Smooth muscle cell (in vitro differentiated cells): ENCODE data around the gene TRAPPC4. TPM values are rescaled to one million over a fixed set of nuclear protein-coding genes. Genes with fewer than 3 reads are reported as not detected.
A peak's percentile ranks its signal among the peaks of the same experiment; 100 is the strongest.

ENCODE experiments used
- DNase-seq: peaks from one replicate; lab custom pipeline; 2025; ENCODE audit not compliant: unreplicated experiment; lab: John Stamatoyannopoulos, UW
- H2AFZ ChIP-seq: fragments of 200-600 bp; sonication (generic); 2 replicates; pipeline ENCODE4 v1.6.0; 2016; ENCODE audit warnings: antibody characterized with exemption, low read depth, mild to moderate bottlenecking
- H3F3A ChIP-seq: fragments of 200-600 bp; sonication (generic); 2 replicates; pipeline ENCODE4 v1.6.0; 2017; ENCODE audit warnings: antibody characterized with exemption, low read depth
- H3K27ac ChIP-seq: fragments of 200-600 bp; sonication (generic); 2 replicates; pipeline ENCODE4 v1.5.1; 2016; ENCODE audit warnings: low read depth, mild to moderate bottlenecking
- H3K27me3 ChIP-seq: fragments of 200-600 bp; sonication (generic); 2 replicates; pipeline ENCODE4 v1.6.1; 2016; ENCODE audit warnings: low read depth, mild to moderate bottlenecking
- H3K36me3 ChIP-seq: fragments of 200-600 bp; sonication (generic); 2 replicates; pipeline ENCODE4 v1.5.1; 2016; ENCODE audit warnings: low read depth
- H3K4me1 ChIP-seq: fragments of 200-600 bp; sonication (generic); 2 replicates; pipeline ENCODE4 v1.5.1; 2016; ENCODE audit warnings: low read depth
- H3K4me2 ChIP-seq: fragments of 200-600 bp; sonication (generic); 2 replicates; pipeline ENCODE4 v1.6.0; 2016; ENCODE audit warnings: mild to moderate bottlenecking
- H3K4me3 ChIP-seq: fragments of 200-600 bp; sonication (generic); 2 replicates; pipeline ENCODE4 v1.5.1; 2016; ENCODE audit warnings: mild to moderate bottlenecking
- H3K79me2 ChIP-seq: fragments of 200-600 bp; sonication (generic); 2 replicates; pipeline ENCODE4 v1.6.0; 2016; ENCODE audit warnings: low read depth, mild to moderate bottlenecking
- H3K9ac ChIP-seq: fragments of 200-600 bp; sonication (generic); 2 replicates; pipeline ENCODE4 v1.6.0; 2016; ENCODE audit warnings: low read depth
- H3K9me3 ChIP-seq: fragments of 200-600 bp; sonication (generic); replicated peaks from 2 replicates; pipeline ENCODE4 v1.5.1; 2016; ENCODE audit warnings: low read depth
- H4K20me1 ChIP-seq: fragments of 200-600 bp; sonication (generic); 2 replicates; pipeline ENCODE4 v1.6.0; 2016; ENCODE audit warnings: low read depth
- CTCF ChIP-seq: fragments of 200-600 bp; sonication (generic); IDR thresholded peaks from 2 replicates; pipeline ENCODE4 v1.5.1; 2017; ENCODE audit warnings: borderline replicate concordance, mild to moderate bottlenecking, antibody characterized with exemption; ENCODE audit not compliant: insufficient read depth, poor library complexity, severe bottlenecking
- WGBS: methylation state at CpG from one replicate; pipeline ENCODE4 v1.1.7; 2016; ENCODE audit warnings: low lambda C conversion rate; 5-methylcytosine and 5-hydroxymethylcytosine counted together
- polyA plus RNA-seq: library from polyadenylated mRNA; unstranded; fragments of >200 nt; fragmentation: Nextera tagmentation; extraction: Ambion mirVana; gene quantifications from 2 replicates; pipeline ENCODE4 v1.2.1, GENCODE V29; 2016
- total RNA-seq: library from RNA; depleted of rRNA; stranded (reverse); fragments of >200 nt; gene quantifications from 2 replicates; pipeline ENCODE4 v1.2.3, GENCODE V29; 2014

The TRAPPC4 gene
- total and polyA plus RNA-seq, 2 experiments from 2014 or later: 103 to 168 TPM

GRCh38 chr11:119000906-119001305 is 17.7 kb upstream of the TRAPPC4 start:
- Histone ChIP-seq H3K27me3 (no peaks in the 10 kb centered on the region), H3K27ac (peak overlapping the region; percentile 45), H2AFZ (no peak overlapping the region), H3K9ac (no peak overlapping the region), H3K36me3 (peaks cover 8% of the 10 kb centered on the region), H3K9me3 (no peaks in the 10 kb centered on the region), H4K20me1 (no peaks in the 10 kb centered on the region), H3F3A (no peaks in the 10 kb centered on the region), H3K79me2 (peaks cover 19% of the 10 kb centered on the region), H3K4me3 (no peak overlapping the region), H3K4me2 (no peak overlapping the region), H3K4me1 (peaks cover 17% of the 10 kb centered on the region)
- no peak for DNase-seq
- 48% methylated on average over 1 of the region's 1 CpG for WGBS
- no peak for TF ChIP-seq CTCF

GRCh38 chr11:119006656-119007055 is 11.9 kb upstream of the TRAPPC4 start:
- H3K4me2 ChIP-seq: no peak overlapping the region
- no peak overlapping the region for H2AFZ ChIP-seq
- TF ChIP-seq CTCF: no peak
- no peak overlapping the region for H3K4me3 ChIP-seq
- H3K9ac ChIP-seq: no peak overlapping the region
- peaks cover 7% of the 10 kb centered on the region for H3K79me2 ChIP-seq
- no peaks in the 10 kb centered on the region for H3K4me1 ChIP-seq
- DNase-seq: no peak
- H3K27ac ChIP-seq: no peak overlapping the region
- no peaks in the 10 kb centered on the region for H3K9me3 ChIP-seq
- peaks cover 5% of the 10 kb centered on the region for H3F3A ChIP-seq
- H3K36me3 ChIP-seq: peaks cover 5% of the 10 kb centered on the region
- H3K27me3 ChIP-seq: no peaks in the 10 kb centered on the region
- 95% methylated on average over 4 of the region's 4 CpGs for WGBS
- no peaks in the 10 kb centered on the region for H4K20me1 ChIP-seq

GRCh38 chr11:119011476-119012053 is 7.0 kb upstream of the TRAPPC4 start:
- no peak for DNase-seq
- no peaks in the 10 kb centered on the region for H3K9me3 ChIP-seq
- no peak overlapping the region for H3K4me2 ChIP-seq
- H3K4me1 ChIP-seq: peaks cover under 1% of the 10 kb centered on the region
- peaks cover 29% of the 10 kb centered on the region for H3F3A ChIP-seq
- WGBS: 96% methylated on average over 6 of the region's 6 CpGs
- H3K4me3 ChIP-seq: no peak overlapping the region
- H3K79me2 ChIP-seq: peaks cover 15% of the 10 kb centered on the region
- TF ChIP-seq CTCF: no peak
- no peak overlapping the region for H3K27ac ChIP-seq
- H2AFZ ChIP-seq: no peak overlapping the region
- H3K27me3 ChIP-seq: no peaks in the 10 kb centered on the region
- H4K20me1 ChIP-seq: peaks cover 17% of the 10 kb centered on the region
- no peaks in the 10 kb centered on the region for H3K36me3 ChIP-seq
- H3K9ac ChIP-seq: no peak overlapping the region

- H3K27me3 ChIP-seq: no peaks in the 10 kb centered on the region
- no peak overlapping the region for H3K4me3 ChIP-seq
- no peak overlapping the region for H3K4me2 ChIP-seq
- no peak for DNase-seq
- H2AFZ ChIP-seq: no peak overlapping the region
- H3K9ac ChIP-seq: no peak overlapping the region
- WGBS: 94% methylated on average over 3 of the region's 3 CpGs
- H4K20me1 ChIP-seq: peaks cover 26% of the 10 kb centered on the region
- H3K79me2 ChIP-seq: peaks cover 24% of the 10 kb centered on the region
- H3F3A ChIP-seq: peaks cover 35% of the 10 kb centered on the region
- H3K36me3 ChIP-seq: no peaks in the 10 kb centered on the region
- H3K9me3 ChIP-seq: no peaks in the 10 kb centered on the region
- no peak for TF ChIP-seq CTCF
- no peak overlapping the region for H3K27ac ChIP-seq
- peaks cover 10% of the 10 kb centered on the region for H3K4me1 ChIP-seq
Observed at GRCh38 chr11:119012629-119013170, 5.9 kb upstream of the TRAPPC4 start.
